A549 (cell line): Measurements from ENCODE around the gene HLF.

Experiments
- CEBPB ChIP-seq, 2 experiments: fragments of >200 bp in 1 of 2; sonication (Bioruptor Twin) in 1 of 2; formaldehyde crosslinking in 1 of 2; IDR thresholded peaks; 2 replicates each; pipeline ENCODE4 v1.6.1; 2012 to 2016
- CHD4 ChIP-seq: fragments of 200-600 bp; sonication (generic); IDR thresholded peaks from 2 replicates; pipeline ENCODE4 v1.6.1; 2016; ENCODE audit warnings: antibody characterized with exemption, mild to moderate bottlenecking, borderline replicate concordance
- CTCF ChIP-seq: fragments of >200 bp; sonication (Bioruptor Twin); formaldehyde crosslinking; IDR thresholded peaks from 3 replicates; pipeline ENCODE4 v1.5.1; 2016
- MYC ChIP-seq: IDR thresholded peaks from 2 replicates; pipeline ENCODE4 v1.6.1; 2012; ENCODE audit warnings: mild to moderate bottlenecking, inconsistent platforms, low read length, improper control_type of control experiment, borderline replicate concordance
- POLR2A ChIP-seq: IDR thresholded peaks from 2 replicates; pipeline ENCODE4 v1.6.1; 2012; ENCODE audit warnings: mild to moderate bottlenecking, low read length
- RAD21 ChIP-seq, 2 experiments: fragments of >200 bp in 1 of 2; sonication (Bioruptor Twin) in 1 of 2; formaldehyde crosslinking in 1 of 2; IDR thresholded peaks in 1 of 2; conservative IDR thresholded peaks in 1 of 2; 2 replicates in 1 of 2; 3 replicates in 1 of 2; pipeline ENCODE4 v1.6.1; 2012 to 2018; ENCODE audit warnings: inconsistent platforms in 1 of 2
- RCOR1 ChIP-seq: fragments of 150-350 bp; IDR thresholded peaks from 2 replicates; pipeline ENCODE4 v1.6.1; 2014; ENCODE audit warnings: antibody characterized with exemption, low read length, low read depth
- REST ChIP-seq: fragments of 200-600 bp; sonication (generic); IDR thresholded peaks from 2 replicates; pipeline ENCODE4 v1.6.1; 2016; ENCODE audit warnings: antibody characterized with exemption, mild to moderate bottlenecking, moderate library complexity
- SMC3 ChIP-seq: fragments of >200 bp; sonication (Bioruptor Twin); formaldehyde crosslinking; IDR thresholded peaks from 3 replicates; pipeline ENCODE4 v1.6.1; 2018; ENCODE audit warnings: inconsistent platforms
- ZFP36 ChIP-seq: fragments of 450-650 bp; IDR thresholded peaks from 2 replicates; pipeline ENCODE4 v1.6.1; 2014; ENCODE audit warnings: borderline replicate concordance; ENCODE audit not compliant: partially characterized antibody

- TF ChIP-seq CHD4 (no peak), CEBPB (IDR thresholded peaks at IDR 0.05) (no peak), CTCF (no peak), RCOR1 (no peak), POLR2A (no peak), SMC3 (no peak), MYC (no peak), RAD21 (conservative IDR thresholded peaks at IDR 0.05 in 1 of 2, IDR thresholded peaks at IDR 0.05 in 1 of 2) (no peak), REST (no peak), ZFP36 (no peak)
Measured at GRCh38 chr17:55301521-55302406, 37.0 kb downstream of the HLF start.
